Measurements from ENCODE around the gene ZNF407.

DNA sequence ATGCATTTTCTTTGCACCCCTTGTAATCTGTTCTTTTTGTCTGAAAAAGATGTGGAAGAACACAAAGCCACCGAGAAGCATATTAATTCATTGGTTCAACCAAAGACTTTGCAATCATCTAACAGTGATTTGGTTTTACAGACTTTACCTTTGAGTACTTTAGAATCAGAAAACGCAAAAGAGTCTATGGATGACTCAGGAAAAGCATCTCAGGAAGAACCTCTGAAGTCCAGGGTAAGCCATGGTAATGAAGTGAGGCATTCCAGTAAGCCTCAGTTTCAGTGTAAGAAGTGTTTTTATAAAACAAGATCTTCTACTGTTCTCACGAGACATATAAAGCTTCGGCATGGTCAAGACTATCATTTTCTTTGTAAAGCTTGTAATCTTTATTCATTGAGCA lies 35.2 kb downstream of the ZNF407 start:
- TF ChIP-seq, protein P1, sequence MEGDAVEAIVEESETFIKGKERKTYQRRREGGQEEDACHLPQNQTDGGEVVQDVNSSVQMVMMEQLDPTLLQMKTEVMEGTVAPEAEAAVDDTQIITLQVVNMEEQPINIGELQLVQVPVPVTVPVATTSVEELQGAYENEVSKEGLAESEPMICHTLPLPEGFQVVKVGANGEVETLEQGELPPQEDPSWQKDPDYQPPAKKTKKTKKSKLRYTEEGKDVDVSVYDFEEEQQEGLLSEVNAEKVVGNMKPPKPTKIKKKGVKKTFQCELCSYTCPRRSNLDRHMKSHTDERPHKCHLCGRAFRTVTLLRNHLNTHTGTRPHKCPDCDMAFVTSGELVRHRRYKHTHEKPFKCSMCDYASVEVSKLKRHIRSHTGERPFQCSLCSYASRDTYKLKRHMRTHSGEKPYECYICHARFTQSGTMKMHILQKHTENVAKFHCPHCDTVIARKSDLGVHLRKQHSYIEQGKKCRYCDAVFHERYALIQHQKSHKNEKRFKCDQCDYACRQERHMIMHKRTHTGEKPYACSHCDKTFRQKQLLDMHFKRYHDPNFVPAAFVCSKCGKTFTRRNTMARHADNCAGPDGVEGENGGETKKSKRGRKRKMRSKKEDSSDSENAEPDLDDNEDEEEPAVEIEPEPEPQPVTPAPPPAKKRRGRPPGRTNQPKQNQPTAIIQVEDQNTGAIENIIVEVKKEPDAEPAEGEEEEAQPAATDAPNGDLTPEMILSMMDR (IDR thresholded peaks at IDR 0.05) = no peak
- no peak for TF ChIP-seq POLR2A (IDR thresholded peaks at IDR 0.05)

Data from heart left ventricle (tissue), 13 donors.